GM12872 (cell line): ENCODE measurements around the gene PTPRD.

Source experiments
- CTCF ChIP-seq: IDR thresholded peaks from 3 replicates; pipeline ENCODE4 v1.5.1; 2011; ENCODE audit warnings: low read depth, mild to moderate bottlenecking, low read length, moderate library complexity; ENCODE audit not compliant: insufficient read depth

The PTPRD gene

GRCh38 chr9:8766096-8766495 is 1846.7 kb downstream of the PTPRD start:
- no peak for TF ChIP-seq CTCF

GRCh38 chr9:8764051-8764450 is 1848.8 kb downstream of the PTPRD start:
- no peak for TF ChIP-seq CTCF

- no peak for TF ChIP-seq CTCF
These were observed 1850.2 kb downstream of the PTPRD start for GRCh38 chr9:8762479-8763085.

- TF ChIP-seq CTCF, result no peak
These were observed 1852.6 kb downstream of the PTPRD start for GRCh38 chr9:8760000-8760767.

- no peak for TF ChIP-seq CTCF
These were observed 1854.9 kb downstream of the PTPRD start for GRCh38 chr9:8757881-8758280.

GRCh38 chr9:8754751-8755150 is 1858.1 kb downstream of the PTPRD start:
- TF ChIP-seq CTCF, result no peak

- TF ChIP-seq CTCF, result no peak
These were observed 1861.3 kb downstream of the PTPRD start for GRCh38 chr9:8751406-8751930.
